Neural progenitor cell (in vitro differentiated cells): ENCODE measurements around the gene IPPK.

Source experiments
- EZH2 ChIP-seq: fragments of 200-600 bp; sonication (generic); IDR thresholded peaks from 2 replicates; pipeline ENCODE4 v1.6.1; 2017; ENCODE audit warnings: antibody characterized with exemption, mild to moderate bottlenecking, moderate library complexity
- EZH2phosphoT487 ChIP-seq: fragments of 200-600 bp; sonication (generic); IDR thresholded peaks from 2 replicates; pipeline ENCODE4 v1.6.1; 2017; ENCODE audit warnings: antibody characterized with exemption
- TF ChIP-seq, protein P1 (sequence below): fragments of 200-600 bp; sonication (generic); IDR thresholded peaks from 2 replicates; pipeline ENCODE4 v1.5.1; 2017; ENCODE audit warnings: antibody characterized with exemption, mild to moderate bottlenecking

GRCh38 chr9:92719028-92719647 lies 49.2 kb upstream of the IPPK start:
- TF ChIP-seq EZH2 = no peak
- TF ChIP-seq, protein P1, sequence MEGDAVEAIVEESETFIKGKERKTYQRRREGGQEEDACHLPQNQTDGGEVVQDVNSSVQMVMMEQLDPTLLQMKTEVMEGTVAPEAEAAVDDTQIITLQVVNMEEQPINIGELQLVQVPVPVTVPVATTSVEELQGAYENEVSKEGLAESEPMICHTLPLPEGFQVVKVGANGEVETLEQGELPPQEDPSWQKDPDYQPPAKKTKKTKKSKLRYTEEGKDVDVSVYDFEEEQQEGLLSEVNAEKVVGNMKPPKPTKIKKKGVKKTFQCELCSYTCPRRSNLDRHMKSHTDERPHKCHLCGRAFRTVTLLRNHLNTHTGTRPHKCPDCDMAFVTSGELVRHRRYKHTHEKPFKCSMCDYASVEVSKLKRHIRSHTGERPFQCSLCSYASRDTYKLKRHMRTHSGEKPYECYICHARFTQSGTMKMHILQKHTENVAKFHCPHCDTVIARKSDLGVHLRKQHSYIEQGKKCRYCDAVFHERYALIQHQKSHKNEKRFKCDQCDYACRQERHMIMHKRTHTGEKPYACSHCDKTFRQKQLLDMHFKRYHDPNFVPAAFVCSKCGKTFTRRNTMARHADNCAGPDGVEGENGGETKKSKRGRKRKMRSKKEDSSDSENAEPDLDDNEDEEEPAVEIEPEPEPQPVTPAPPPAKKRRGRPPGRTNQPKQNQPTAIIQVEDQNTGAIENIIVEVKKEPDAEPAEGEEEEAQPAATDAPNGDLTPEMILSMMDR = no peak
- TF ChIP-seq EZH2phosphoT487 = no peak
